Iris pigment epithelial cell (primary cell): ENCODE measurements around the gene AGXT.

Source experiments
- DNase-seq: peaks from one replicate; pipeline ENCODE4 v3.0.0-alpha.2; 2011; ENCODE audit warnings: low read depth

AGXT gene

GRCh38 chr2:240929364-240930095, 60.9 kb downstream of the AGXT start:
- DNase-seq: no peak
